NCI-H2227 (cell line): Measurements from ENCODE around the gene GPC6.

ENCODE experiments used
- DNase-seq: peaks from one replicate; lab custom pipeline; 2025; ENCODE audit not compliant: unreplicated experiment; lab: John Stamatoyannopoulos, UW

GPC6 gene

GRCh38 chr13:93558637-93559036 is 332.0 kb downstream of the GPC6 start:
- DNase-seq, result no peak

DNA sequence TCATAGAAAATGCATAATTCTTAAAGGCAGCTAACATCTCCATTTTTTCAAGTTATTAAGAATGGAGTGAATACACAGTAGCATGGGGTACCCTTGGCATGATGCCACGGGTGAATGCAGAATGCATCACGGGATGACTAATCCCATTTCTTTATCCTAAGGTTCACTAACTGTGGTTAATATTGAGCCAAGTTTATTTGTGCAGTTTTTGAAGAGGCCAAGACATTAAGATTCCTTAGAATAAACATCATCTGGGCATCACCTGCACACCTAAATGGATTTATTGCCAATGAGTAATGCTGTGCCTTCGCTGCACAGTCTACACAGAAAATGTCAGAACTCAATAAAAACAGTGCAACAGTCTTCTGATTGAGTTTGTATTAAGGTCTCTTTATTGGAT is 333.1 kb downstream of the GPC6 start:
- no peak for DNase-seq

DNA sequence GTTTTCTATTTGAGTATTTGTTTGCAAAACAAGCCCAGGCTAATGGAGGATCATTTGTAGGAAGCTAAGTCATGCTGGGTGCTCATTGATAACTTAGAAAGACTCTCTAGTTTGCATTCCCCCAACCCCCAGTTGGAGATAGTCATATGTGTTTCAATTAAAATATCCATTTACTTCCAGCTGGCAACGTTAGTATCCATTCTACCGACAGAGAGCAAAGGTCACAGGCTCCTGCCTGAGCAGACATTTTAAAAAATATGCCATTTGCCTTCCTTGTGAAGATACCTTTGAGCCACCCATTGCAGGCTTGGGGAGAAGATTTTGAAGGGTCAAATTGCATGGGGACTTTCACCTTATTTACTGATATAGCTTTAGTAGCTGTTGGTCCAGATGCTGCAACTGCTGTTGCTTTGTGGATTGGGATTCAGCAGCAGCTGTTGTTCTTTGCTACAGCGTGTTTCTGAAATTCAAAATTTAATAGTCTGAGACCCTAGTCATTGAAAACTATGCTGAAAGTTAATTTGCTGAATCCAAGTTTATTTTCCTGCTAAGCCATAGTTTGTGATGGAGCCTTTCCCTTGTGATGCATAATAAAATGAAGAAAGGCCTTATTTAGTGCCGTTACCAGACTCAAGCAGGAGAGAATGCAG is 335.1 kb downstream of the GPC6 start:
- DNase-seq, result no peak

DNA sequence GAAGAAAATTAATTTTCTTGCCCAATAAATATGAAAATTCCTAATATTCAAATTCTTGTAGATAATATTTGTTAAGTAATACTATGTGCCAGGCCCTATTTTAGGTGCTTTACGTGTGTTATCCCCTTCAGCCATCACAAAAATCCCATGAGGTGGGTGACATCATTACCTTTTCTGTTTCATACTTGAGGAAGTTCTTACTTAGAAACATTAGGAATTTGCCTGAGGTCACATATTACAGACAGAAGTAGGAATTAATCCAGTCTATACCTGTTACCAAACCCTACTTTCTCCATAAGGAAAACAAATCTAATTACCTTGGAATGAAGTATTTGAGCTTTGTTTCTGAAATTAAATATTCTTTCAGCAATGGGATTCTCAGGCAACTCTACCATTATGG is 336.1 kb downstream of the GPC6 start:
- no peak for DNase-seq

- no peak for DNase-seq
Measured at GRCh38 chr13:93577105-93577504, 350.5 kb downstream of the GPC6 start.

DNA sequence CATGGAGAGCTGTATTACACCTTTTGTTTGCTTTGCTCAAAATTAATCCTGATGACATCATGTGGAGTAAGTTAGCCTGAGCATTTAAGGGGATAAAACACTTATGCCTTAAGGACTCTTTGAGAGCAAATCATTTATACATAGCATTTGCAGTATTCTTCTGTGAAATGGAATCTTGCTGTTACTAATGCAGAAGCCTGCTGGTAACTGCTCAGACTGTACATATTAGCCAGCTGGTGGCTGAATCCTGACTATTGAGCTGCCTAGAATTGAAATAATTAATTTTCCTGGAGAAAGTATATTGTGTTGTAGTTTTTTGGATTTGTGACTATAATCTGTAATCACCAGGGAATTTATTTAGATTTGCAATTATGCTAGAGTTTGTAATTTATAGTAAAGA is 363.2 kb downstream of the GPC6 start:
- no peak for DNase-seq

DNA sequence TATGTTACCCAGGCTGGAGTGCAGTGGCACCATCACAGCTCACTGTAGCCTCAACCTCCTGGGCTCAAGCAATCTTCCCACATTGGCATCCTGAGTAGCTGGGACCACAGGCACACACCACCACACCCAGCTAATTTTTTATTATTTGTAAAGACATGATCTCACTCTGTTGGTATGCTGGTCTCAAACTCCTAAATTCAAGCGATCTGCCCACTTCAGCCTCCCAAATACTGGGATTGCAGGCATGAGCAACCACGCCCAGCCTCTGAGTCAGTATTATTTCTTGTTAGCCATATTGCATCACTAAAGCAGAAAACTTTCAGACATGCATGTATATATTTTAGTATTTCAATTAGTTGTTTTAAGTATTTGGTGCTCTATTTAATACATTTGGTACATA is 376.4 kb downstream of the GPC6 start:
- DNase-seq, result no peak

- DNase-seq, result no peak
Measured at GRCh38 chr13:93614776-93615175, 388.2 kb downstream of the GPC6 start.

DNA sequence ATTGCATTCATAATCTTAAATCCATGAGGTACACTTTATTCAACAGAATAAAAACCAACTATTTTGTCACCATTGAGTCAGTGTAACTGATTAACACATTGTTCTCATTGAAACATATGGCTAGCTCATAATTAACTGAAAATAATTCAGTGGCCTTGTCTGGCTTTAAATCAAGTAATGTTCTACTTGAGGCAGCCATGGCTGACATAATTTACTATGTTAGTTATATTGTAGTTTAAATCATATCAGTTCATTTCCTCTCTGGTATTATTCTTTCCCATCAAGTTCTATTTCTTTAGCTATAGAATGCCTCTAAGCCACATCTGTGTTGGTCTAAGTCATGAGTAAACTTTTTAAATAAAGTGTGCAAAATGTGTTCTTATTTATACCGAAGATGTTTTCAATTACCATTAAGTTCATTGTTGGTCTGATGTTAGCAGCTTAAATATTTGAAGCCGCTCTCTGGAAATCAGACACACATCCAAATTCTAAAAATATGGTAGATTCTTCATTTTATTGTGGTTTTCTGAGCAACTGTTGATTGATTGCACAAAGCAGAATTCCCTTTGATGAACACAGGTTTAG is 393.7 kb downstream of the GPC6 start:
- no peak for DNase-seq

- no peak for DNase-seq
Measured at GRCh38 chr13:93621051-93621450, 394.4 kb downstream of the GPC6 start.

GRCh38 chr13:93621966-93622365 is 395.4 kb downstream of the GPC6 start:
- DNase-seq, result no peak

- no peak for DNase-seq
Measured at GRCh38 chr13:93624311-93624777, 397.7 kb downstream of the GPC6 start.

DNA sequence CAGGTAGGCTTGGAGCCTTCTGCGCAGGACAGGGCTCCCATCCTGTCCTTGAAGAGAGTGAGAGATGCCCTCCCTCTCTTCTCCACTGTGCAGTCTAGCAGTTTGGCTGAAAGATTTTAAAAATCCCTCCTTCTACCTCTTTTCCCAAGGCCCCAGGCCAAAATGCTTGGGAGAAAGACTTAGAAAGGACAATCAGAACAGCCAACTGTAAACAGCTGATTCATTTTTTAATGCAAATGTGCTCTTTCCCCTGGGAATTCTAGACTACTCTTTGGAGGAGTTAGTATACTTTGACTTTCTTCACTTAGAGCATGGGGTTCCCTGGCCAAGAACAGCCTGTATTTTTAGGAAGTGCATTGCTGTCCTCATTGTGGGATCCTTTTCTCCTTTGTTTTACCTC is 398.9 kb downstream of the GPC6 start:
- DNase-seq, result no peak

DNA sequence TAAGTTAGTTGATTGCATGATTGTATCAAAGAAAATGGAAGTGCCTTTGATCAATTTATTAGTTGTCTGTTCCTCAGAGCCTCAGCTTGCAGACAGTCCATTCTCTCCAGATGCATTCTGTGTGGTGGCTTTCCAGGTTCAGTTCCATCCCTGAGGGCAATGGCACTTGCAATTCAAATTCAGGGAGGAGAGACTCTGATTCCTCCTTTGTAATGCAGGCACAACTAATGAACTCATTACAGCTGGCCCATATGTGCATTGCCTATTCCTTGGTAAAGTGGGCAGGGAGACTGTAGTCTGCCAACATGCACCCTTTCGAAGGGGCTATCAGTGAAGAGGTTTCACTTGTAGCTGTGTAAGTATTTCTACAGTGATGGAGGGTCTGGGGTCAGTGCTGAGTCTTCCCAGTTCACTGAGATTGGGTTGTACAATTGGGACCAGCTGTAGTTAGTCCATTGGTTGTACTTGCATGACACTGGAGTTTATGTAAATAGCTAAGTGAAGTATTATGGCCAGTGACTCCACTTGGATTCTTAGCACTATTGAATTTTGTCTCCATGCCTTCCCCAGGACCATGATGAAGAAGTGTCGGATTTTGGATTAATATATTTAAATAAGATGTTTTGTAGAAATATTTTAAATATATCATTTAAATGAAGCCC is 401.7 kb downstream of the GPC6 start:
- no peak for DNase-seq

- no peak for DNase-seq
Measured at GRCh38 chr13:93635616-93636032, 409.0 kb downstream of the GPC6 start.

GRCh38 chr13:93637852-93638251 is 411.2 kb downstream of the GPC6 start:
- no peak for DNase-seq

DNA sequence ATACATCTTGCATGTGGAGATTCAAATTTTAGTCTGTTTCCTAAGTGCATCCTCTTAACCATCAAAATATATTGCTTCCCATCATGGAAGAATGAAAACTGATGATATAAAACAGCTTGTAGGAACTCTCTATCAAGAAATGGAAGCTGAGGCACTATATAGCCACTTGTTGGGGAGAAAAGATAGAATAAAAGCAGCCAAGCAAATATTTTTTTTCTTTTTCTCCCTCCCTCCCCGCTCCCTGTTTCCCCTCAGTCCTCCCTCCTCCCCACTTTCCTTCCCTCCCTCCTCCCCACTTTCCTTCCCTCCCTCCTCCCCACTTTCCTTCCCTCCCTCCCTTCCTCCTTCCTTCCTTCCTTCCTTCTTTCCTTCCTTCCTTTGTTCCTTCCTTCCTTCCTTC is 413.8 kb downstream of the GPC6 start:
- no peak for DNase-seq

DNA sequence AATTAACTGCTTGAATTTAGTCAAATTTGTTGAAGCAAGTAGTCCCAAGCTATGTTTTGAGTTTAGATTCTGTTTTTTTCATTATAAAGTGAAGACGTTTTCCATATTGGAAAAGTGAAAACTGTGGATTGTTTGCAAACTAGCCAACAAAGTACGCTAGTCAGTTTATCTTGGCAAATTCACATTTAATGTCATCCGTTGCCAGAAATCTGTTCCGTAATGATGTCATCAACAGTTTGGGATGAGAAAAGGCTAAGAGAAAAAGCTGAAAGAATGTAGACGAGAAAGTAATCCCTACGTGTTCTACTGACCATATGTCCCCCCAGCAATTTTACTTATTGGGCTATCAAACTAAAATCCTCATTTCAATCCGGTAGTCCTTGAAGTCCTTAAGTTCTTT is 419.6 kb downstream of the GPC6 start:
- no peak for DNase-seq

- no peak for DNase-seq
Measured at GRCh38 chr13:93649496-93649895, 422.9 kb downstream of the GPC6 start.

DNA sequence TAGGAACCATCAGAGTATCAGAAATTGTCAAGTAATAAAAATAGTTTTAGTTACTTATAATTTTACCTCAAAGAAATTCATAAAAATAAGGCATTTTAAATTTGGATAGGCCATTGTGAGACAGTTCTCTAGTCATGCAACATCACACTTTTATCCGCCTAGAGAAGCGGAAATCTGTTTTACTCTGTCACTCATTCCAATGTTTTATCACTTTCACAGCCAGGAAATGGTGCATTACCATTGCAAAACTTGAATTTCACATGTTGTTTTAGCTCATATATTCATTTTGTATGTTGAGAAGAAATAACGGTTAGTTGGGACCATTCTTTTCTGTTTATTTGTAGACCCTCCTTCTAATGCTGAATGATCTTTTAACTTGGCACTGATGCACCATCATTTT is 427.2 kb downstream of the GPC6 start:
- DNase-seq, result no peak

DNA sequence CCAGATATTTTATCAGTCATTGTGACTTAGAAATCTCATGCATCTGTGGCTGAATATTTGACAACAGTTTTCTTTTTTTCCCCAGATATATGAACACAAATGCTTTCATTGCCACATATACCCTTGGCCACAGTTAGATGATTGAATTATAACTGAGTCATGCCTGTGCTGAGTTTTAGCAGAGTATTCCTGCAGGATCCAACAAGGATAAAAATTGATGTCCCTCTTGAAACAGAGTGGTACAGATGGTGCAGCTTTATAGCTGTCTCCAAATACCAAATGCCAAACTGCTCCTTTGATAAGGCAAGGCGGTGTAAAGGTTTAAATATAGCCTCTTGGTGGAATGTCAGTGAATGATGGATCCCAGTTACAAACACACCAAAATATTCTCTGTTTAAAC is 428.5 kb downstream of the GPC6 start:
- DNase-seq, result no peak

DNA sequence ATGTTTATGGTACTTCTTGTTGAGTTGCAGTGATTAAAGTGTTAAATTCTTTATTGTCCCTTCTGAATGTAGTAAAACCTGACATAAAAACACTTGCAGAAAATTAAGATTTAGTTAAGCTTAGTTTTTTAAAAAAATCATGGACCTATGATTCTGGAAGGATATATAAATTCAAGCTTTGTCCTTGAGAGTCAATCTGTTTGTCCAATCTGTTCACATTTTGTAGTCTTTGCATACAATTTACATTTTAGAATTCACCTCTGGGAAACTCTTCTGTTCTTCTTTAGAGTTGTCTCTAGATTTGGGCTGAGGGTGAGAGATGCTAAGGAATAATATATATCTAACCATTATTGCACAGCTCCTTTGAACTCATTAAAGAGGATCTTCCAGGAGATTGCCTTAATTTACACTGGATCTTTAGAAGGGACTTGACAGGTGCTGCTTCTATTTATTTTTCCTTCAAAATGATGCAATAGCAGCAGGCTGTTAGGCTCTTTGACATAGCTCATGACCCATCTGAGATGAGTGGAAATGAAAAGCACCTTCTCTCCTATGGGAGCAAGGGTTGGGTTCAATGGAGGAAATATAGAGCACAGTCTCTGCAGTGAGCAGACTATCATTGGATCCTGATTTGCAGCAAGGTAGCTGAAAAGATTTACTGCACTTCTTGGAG is 433.9 kb downstream of the GPC6 start:
- DNase-seq, result no peak
